OCI-LY7 (cell line): ENCODE measurements around the gene TRPM8. TPM values are rescaled to one million over a fixed set of nuclear protein-coding genes. Genes with fewer than 3 reads are reported as not detected.

Experiments used
- BruUV-seq: library from RNA; stranded (reverse); fragments of 400-500 nt; replicated peaks from 2 replicates; lab custom pipeline; 2021; lab: Mats Ljungman, UMichigan
- CTCF ChIA-PET: fragments of 300-600 bp; sonication (Branson Sonifier 250); formaldehyde crosslinking; loops from one replicate; lab custom pipeline; 2022; ENCODE audit warnings: antibody characterized with exemption; ENCODE audit not compliant: unreplicated experiment; lab: Charles Lee
- POLR2A ChIA-PET: fragments of 300-600 bp; sonication (Branson Sonifier 250); formaldehyde crosslinking; loops from one replicate; lab custom pipeline; 2022; ENCODE audit warnings: antibody characterized with exemption; lab: Charles Lee
- DNase-seq: peaks from one replicate; pipeline ENCODE4 v3.0.0-alpha.2; 2015; ENCODE audit warnings: low spot score
- H2AFZ ChIP-seq: fragments of 200-600 bp; sonication (generic), shearing (Covaris generic); 2 replicates; pipeline ENCODE4 v1.6.1; 2014; ENCODE audit warnings: mild to moderate bottlenecking, antibody characterized with exemption, low read length, moderate library complexity
- H3K27ac ChIP-seq: fragments of 200-600 bp; sonication (generic); 2 replicates; pipeline ENCODE4 v1.5.1; 2014; ENCODE audit warnings: mixed run types, low read depth, mild to moderate bottlenecking, moderate library complexity, low read length, inconsistent platforms; ENCODE audit not compliant: poor library complexity, severe bottlenecking
- H3K36me3 ChIP-seq: fragments of 200-600 bp; sonication (generic); 2 replicates; pipeline ENCODE4 v1.6.1; 2014; ENCODE audit warnings: mild to moderate bottlenecking, antibody characterized with exemption, low read length, moderate library complexity, mixed read lengths; ENCODE audit not compliant: insufficient read depth
- H3K4me1 ChIP-seq: fragments of 200-600 bp; sonication (generic); 2 replicates; pipeline ENCODE4 v1.5.1; 2014; ENCODE audit warnings: mild to moderate bottlenecking, low read length; ENCODE audit not compliant: insufficient read depth, poor library complexity, severe bottlenecking
- H3K4me2 ChIP-seq: fragments of 200-600 bp; sonication (generic); 2 replicates; pipeline ENCODE4 v1.6.1; 2014; ENCODE audit warnings: mild to moderate bottlenecking, low read length
- H3K4me3 ChIP-seq: fragments of 200-600 bp; sonication (generic); 2 replicates; pipeline ENCODE4 v1.5.1; 2014; ENCODE audit warnings: mild to moderate bottlenecking, low read depth, low read length; ENCODE audit not compliant: poor library complexity, severe bottlenecking
- H3K79me2 ChIP-seq: fragments of 200-600 bp; sonication (generic); 2 replicates; pipeline ENCODE4 v1.6.1; 2016; ENCODE audit warnings: low read depth, mild to moderate bottlenecking, low read length, moderate library complexity, mixed read lengths; ENCODE audit not compliant: insufficient read depth
- H3K9me2 ChIP-seq: fragments of 200-600 bp; sonication (generic); 2 replicates; pipeline ENCODE4 v1.6.1; 2016; ENCODE audit warnings: mild to moderate bottlenecking, low read length, mixed read lengths; ENCODE audit not compliant: insufficient read depth
- H3K9me3 ChIP-seq: fragments of 200-600 bp; sonication (generic); 2 replicates; pipeline ENCODE4 v1.6.1; 2014; ENCODE audit warnings: mild to moderate bottlenecking, mixed run types, low read length, mixed read lengths
- H4K20me1 ChIP-seq: fragments of 200-600 bp; sonication (generic); 2 replicates; pipeline ENCODE4 v1.6.1; 2014; ENCODE audit warnings: mild to moderate bottlenecking, antibody characterized with exemption, low read length, moderate library complexity, mixed read lengths; ENCODE audit not compliant: insufficient read depth
- EZH2phosphoT487 ChIP-seq: fragments of 200-600 bp; sonication (generic); IDR thresholded peaks from 2 replicates; pipeline ENCODE4 v1.6.1; 2018; ENCODE audit warnings: low read depth, borderline replicate concordance, mild to moderate bottlenecking, mixed run types, antibody characterized with exemption, low read length, moderate library complexity, mixed read lengths
- intact Hi-C: fragments of 100-400 bp; cut with micrococcal nuclease; formaldehyde crosslinking; loops from one replicate; pipeline ENCODE4 v1.10.0; 2022; ENCODE audit not compliant: unreplicated experiment
- total RNA-seq, 2 experiments: library from RNA; depleted of rRNA in 1 of 2; stranded (reverse); fragments of >200 nt in 1 of 2; shearing (Covaris generic) in 1 of 2; gene quantifications; 2 replicates each; pipeline ENCODE4 v1.2.3, GENCODE V29; 2014 to 2022
- TF ChIP-seq, protein P1 (sequence below): fragments of 200-600 bp; sonication (generic); conservative IDR thresholded peaks from 2 replicates; pipeline ENCODE4 v1.5.1; 2014; ENCODE audit warnings: mild to moderate bottlenecking, antibody characterized with exemption, low read length, moderate library complexity, mixed read lengths

The TRPM8 gene
- total RNA-seq, 2 experiments from 2014 or later: not detected

DNA sequence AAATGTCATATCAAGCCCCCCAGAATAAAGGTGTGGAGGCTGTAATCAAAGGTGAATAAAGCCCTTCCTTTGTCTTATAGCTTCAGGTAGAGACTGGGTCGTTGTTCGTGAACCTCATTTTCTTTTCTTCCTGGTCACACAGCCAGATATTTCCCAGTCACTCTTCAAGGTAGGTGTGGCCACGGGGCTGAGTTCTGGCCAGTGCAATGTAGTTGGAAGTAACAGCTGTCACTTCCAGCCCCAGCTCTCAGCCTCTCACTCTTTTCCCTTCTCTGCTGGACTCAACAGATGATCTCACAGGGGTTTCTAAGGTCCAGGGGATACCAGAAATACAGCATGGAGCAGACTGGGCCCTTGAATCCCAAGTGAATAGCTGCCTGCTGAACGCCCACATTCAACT lies 15.8 kb upstream of the TRPM8 start:
- Histone ChIP-seq H3K4me1 (no peaks in the 10 kb centered on the region), H4K20me1 (no peaks in the 10 kb centered on the region; the same call in 1 of the 2 replicates), H3K4me3 (no peak overlapping the region), H3K27ac (no peak overlapping the region), H3K79me2 (no peaks in the 10 kb centered on the region), H3K36me3 (no peaks in the 10 kb centered on the region), H3K9me3 (no peaks in the 10 kb centered on the region), H2AFZ (no peak overlapping the region), H3K9me2 (no peaks in the 10 kb centered on the region), H3K4me2 (no peak overlapping the region)
- TF ChIP-seq, protein P1, sequence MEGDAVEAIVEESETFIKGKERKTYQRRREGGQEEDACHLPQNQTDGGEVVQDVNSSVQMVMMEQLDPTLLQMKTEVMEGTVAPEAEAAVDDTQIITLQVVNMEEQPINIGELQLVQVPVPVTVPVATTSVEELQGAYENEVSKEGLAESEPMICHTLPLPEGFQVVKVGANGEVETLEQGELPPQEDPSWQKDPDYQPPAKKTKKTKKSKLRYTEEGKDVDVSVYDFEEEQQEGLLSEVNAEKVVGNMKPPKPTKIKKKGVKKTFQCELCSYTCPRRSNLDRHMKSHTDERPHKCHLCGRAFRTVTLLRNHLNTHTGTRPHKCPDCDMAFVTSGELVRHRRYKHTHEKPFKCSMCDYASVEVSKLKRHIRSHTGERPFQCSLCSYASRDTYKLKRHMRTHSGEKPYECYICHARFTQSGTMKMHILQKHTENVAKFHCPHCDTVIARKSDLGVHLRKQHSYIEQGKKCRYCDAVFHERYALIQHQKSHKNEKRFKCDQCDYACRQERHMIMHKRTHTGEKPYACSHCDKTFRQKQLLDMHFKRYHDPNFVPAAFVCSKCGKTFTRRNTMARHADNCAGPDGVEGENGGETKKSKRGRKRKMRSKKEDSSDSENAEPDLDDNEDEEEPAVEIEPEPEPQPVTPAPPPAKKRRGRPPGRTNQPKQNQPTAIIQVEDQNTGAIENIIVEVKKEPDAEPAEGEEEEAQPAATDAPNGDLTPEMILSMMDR: no peak
- no peak for TF ChIP-seq EZH2phosphoT487
- CTCF ChIA-PET: no interaction called here
- no peak for DNase-seq
- POLR2A ChIA-PET: interaction anchor here (0.7 to 1.0 kb wide), 2 partner anchors 12 to 298 kb away, joined by 3 read pairs; no protein-coding TSS in a partner anchor
- intact Hi-C loops: no loop called here
- BruUV-seq: no TSS peak

DNA sequence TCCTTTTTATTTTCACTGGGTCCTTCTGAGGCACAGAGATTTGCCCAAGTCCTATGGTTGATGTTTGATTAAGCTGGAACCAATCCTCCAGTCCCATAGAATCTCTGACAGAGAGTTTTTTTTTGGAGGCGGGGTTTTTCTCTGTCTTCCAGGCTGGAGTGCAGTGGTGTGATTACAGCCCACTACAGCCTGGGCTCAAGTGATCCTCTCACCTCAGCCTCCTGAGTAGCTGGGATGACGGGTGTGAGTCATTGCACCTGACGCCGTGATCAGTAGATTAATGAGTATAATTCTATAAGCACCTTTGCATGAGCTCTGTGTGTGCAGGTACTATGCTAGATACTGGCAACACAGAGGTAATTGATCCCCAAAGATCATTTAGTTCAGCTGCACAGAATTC lies 15.3 kb upstream of the TRPM8 start:
- BruUV-seq: no TSS peak
- POLR2A ChIA-PET: interaction anchor here (0.6 to 1.0 kb wide), 2 partner anchors 13 to 138 kb away, joined by 3 read pairs; no protein-coding TSS in a partner anchor
- intact Hi-C loops: no loop called here

GRCh38 chr2:233905945-233906344 lies 11.2 kb upstream of the TRPM8 start:
- CTCF ChIA-PET: no interaction called here
- BruUV-seq: no TSS peak

More for the DNA sequence above, 15.3 kb upstream of the TRPM8 start:
- Histone ChIP-seq H3K4me3 (no peak overlapping the region), H3K4me1 (no peaks in the 10 kb centered on the region), H3K27ac (no peak overlapping the region), H3K4me2 (no peak overlapping the region), H3K36me3 (no peaks in the 10 kb centered on the region), H3K9me3 (no peaks in the 10 kb centered on the region), H3K9me2 (no peaks in the 10 kb centered on the region), H4K20me1 (no peaks in the 10 kb centered on the region; the same call in 1 of the 2 replicates), H2AFZ (no peak overlapping the region), H3K79me2 (no peaks in the 10 kb centered on the region)
- DNase-seq: no peak
- TF ChIP-seq, protein P1: no peak
- no peak for TF ChIP-seq EZH2phosphoT487
- CTCF ChIA-PET: no interaction called here

More at GRCh38 chr2:233905945-233906344, 11.2 kb upstream of the TRPM8 start:
- no peak overlapping the region for H3K4me2 ChIP-seq
- H3K4me3 ChIP-seq: no peak overlapping the region
- no peaks in the 10 kb centered on the region for H3K79me2 ChIP-seq
- no peak for DNase-seq
- H3K36me3 ChIP-seq: no peaks in the 10 kb centered on the region
- no peak for TF ChIP-seq EZH2phosphoT487
- TF ChIP-seq, protein P1: no peak
- no peak overlapping the region for H3K27ac ChIP-seq
- H4K20me1 ChIP-seq: no peaks in the 10 kb centered on the region; the same call in 1 of the 2 replicates
- no peak overlapping the region for H2AFZ ChIP-seq
- H3K4me1 ChIP-seq: no peaks in the 10 kb centered on the region
- intact Hi-C loops: no loop called here
- H3K9me3 ChIP-seq: no peaks in the 10 kb centered on the region
- POLR2A ChIA-PET: no interaction called here
- H3K9me2 ChIP-seq: no peaks in the 10 kb centered on the region
